HEK293 (cell line): ENCODE results near the gene PCDH9.
"Not testable (repeated sequence)": the region's sequence is repeated elsewhere in the genome, so short reads cannot be mapped to it uniquely, and the experiment has no call there.

Source experiments
- CTCF ChIA-PET: fragments of 350-600 bp; formaldehyde crosslinking; extraction: SDS; loops from one replicate; lab custom pipeline; 2021; ENCODE audit warnings: antibody characterized with exemption; lab: Yijun Ruan, JAX
- POLR2A ChIA-PET: fragments of 300-600 bp; formaldehyde crosslinking; extraction: SDS; loops from one replicate; lab custom pipeline; 2020; ENCODE audit warnings: antibody characterized with exemption, inconsistent platforms; lab: Yijun Ruan, JAX
- H3K27ac ChIP-seq: fragments of 200-500 bp; sonication (Bioruptor generic); 2 replicates; pipeline ENCODE4 v1.5.1; 2014; ENCODE audit warnings: low read depth, low read length, control low read depth, inconsistent platforms; ENCODE audit errors: extremely low read depth
- H3K36me3 ChIP-seq, 2 experiments: fragments of 200-500 bp in 1 of 2; sonication (Bioruptor generic) in 1 of 2; 1 replicate in 1 of 2; 2 replicates in 1 of 2; pipeline ENCODE4 v1.5.1; 2014 to 2017; ENCODE audit warnings: inconsistent platforms in 2 of 2, low read length in 2 of 2; ENCODE audit not compliant: control insufficient read depth in 2 of 2, insufficient read depth in 1 of 2
- H3K4me1 ChIP-seq: fragments of 200-500 bp; sonication (Bioruptor generic); 2 replicates; pipeline ENCODE4 v1.5.1; 2014; ENCODE audit warnings: mild to moderate bottlenecking, low read length, inconsistent platforms; ENCODE audit not compliant: control insufficient read depth, insufficient read depth
- H3K4me3 ChIP-seq: 2 replicates; pipeline ENCODE4 v1.5.1; 2011; ENCODE audit warnings: low read depth, mild to moderate bottlenecking, control low read depth, low read length, moderate library complexity
- H3K9me3 ChIP-seq: fragments of 200-500 bp; sonication (Bioruptor generic); 2 replicates; pipeline ENCODE4 v1.5.1; 2014; ENCODE audit warnings: low read depth, low read length, inconsistent platforms; ENCODE audit not compliant: control insufficient read depth, insufficient read depth
- EGR2 ChIP-seq: fragments of 450-650 bp; formaldehyde crosslinking; IDR thresholded peaks from 2 replicates; pipeline ENCODE4 v1.5.1; 2016; ENCODE audit warnings: low read depth, missing biosample characterization, missing genetic modification characterization
- HIC1 ChIP-seq: fragments of 450-650 bp; formaldehyde crosslinking; IDR thresholded peaks from 2 replicates; pipeline ENCODE4 v1.5.1; 2016; ENCODE audit warnings: missing biosample characterization, missing genetic modification characterization
- HOXD13 ChIP-seq: sonication (generic); formaldehyde crosslinking; IDR thresholded peaks from 2 replicates; pipeline ENCODE4 v1.8.0; 2022; ENCODE audit warnings: missing genetic modification reagents, borderline replicate concordance
- PBX3 ChIP-seq: sonication (generic); formaldehyde crosslinking; IDR thresholded peaks from 2 replicates; pipeline ENCODE4 v1.8.1; 2022; ENCODE audit warnings: mild to moderate bottlenecking, moderate library complexity, missing genetic modification reagents
- TRIM28 ChIP-seq: IDR thresholded peaks from 2 replicates; pipeline ENCODE4 v1.6.1; 2011; ENCODE audit warnings: low read length, control low read depth, borderline replicate concordance
- YY1 ChIP-seq: fragments of 450-650 bp; formaldehyde crosslinking; IDR thresholded peaks from 2 replicates; pipeline ENCODE4 v1.5.1; 2018; ENCODE audit warnings: missing biosample characterization, missing genetic modification characterization
- ZBTB1 ChIP-seq: fragments of 450-650 bp; formaldehyde crosslinking; IDR thresholded peaks from 2 replicates; pipeline ENCODE4 v1.5.1; 2016; ENCODE audit warnings: missing biosample characterization, missing genetic modification characterization
- ZEB2 ChIP-seq: fragments of 450-650 bp; formaldehyde crosslinking; IDR thresholded peaks from 2 replicates; pipeline ENCODE4 v1.5.1; 2016; ENCODE audit warnings: missing biosample characterization, missing genetic modification characterization
- ZNF112 ChIP-seq: fragments of 450-650 bp; formaldehyde crosslinking; IDR thresholded peaks from 2 replicates; pipeline ENCODE4 v1.5.0; 2017; ENCODE audit warnings: missing biosample characterization, missing genetic modification characterization
- ZNF184 ChIP-seq: fragments of 450-650 bp; IDR thresholded peaks from 2 replicates; pipeline ENCODE4 v1.5.1; 2018; ENCODE audit warnings: missing biosample characterization, mild to moderate bottlenecking, missing genetic modification characterization
- ZNF354C ChIP-seq: fragments of 450-650 bp; formaldehyde crosslinking; IDR thresholded peaks from 2 replicates; pipeline ENCODE4 v1.5.1; 2016; ENCODE audit warnings: missing biosample characterization, missing genetic modification characterization, low read depth, borderline replicate concordance
- ZNF433 ChIP-seq: fragments of 450-650 bp; formaldehyde crosslinking; IDR thresholded peaks from 2 replicates; pipeline ENCODE4 v1.5.1; 2016; ENCODE audit warnings: missing biosample characterization, missing genetic modification characterization, low read depth
- ZNF473 ChIP-seq: fragments of 450-650 bp; formaldehyde crosslinking; IDR thresholded peaks from 2 replicates; pipeline ENCODE4 v1.5.1; 2017; ENCODE audit warnings: missing biosample characterization, missing genetic modification characterization
- ZNF513 ChIP-seq: fragments of 450-650 bp; IDR thresholded peaks from 2 replicates; pipeline ENCODE4 v1.5.1; 2018; ENCODE audit warnings: missing biosample characterization, missing genetic modification characterization
- ZNF530 ChIP-seq: fragments of 450-650 bp; formaldehyde crosslinking; IDR thresholded peaks from 2 replicates; pipeline ENCODE4 v1.5.1; 2016; ENCODE audit warnings: low read depth, missing biosample characterization, missing genetic modification characterization
- ZNF580 ChIP-seq: fragments of 450-650 bp; formaldehyde crosslinking; IDR thresholded peaks from 2 replicates; pipeline ENCODE4 v1.5.1; 2016; ENCODE audit warnings: missing biosample characterization, missing genetic modification characterization
- ZNF585B ChIP-seq: fragments of 450-650 bp; formaldehyde crosslinking; IDR thresholded peaks from 2 replicates; pipeline ENCODE4 v1.5.1; 2016; ENCODE audit warnings: missing biosample characterization, missing genetic modification characterization
- ZNF660 ChIP-seq: fragments of 450-650 bp; IDR thresholded peaks from 2 replicates; pipeline ENCODE4 v1.5.1; 2018; ENCODE audit warnings: missing biosample characterization, mild to moderate bottlenecking, missing genetic modification characterization
- ZSCAN5A ChIP-seq: fragments of 450-650 bp; formaldehyde crosslinking; IDR thresholded peaks from 2 replicates; pipeline ENCODE4 v1.5.1; 2016; ENCODE audit warnings: missing biosample characterization, missing genetic modification characterization

PCDH9 gene

GRCh38 chr13:66624302-66624701 lies 605.8 kb downstream of the PCDH9 start:
- CTCF ChIA-PET, result no interaction called here
- POLR2A ChIA-PET, result no interaction called here
- H3K9me3 ChIP-seq, result no peaks in the 10 kb centered on the region
- no peaks in the 10 kb centered on the region for H3K4me1 ChIP-seq
- no peaks in the 10 kb centered on the region for H3K36me3 ChIP-seq
- H3K4me3 ChIP-seq, result no peak overlapping the region
- TF ChIP-seq TRIM28, result peak; percentile 66; the same call in 1 of the 2 replicates
- no peak for TF ChIP-seq ZNF585B (tag by site-specific recombination)
- no peak for TF ChIP-seq ZEB2 (tag by site-specific recombination)
- no peak overlapping the region for H3K27ac ChIP-seq

- TF ChIP-seq ZNF184 (no peak), ZNF580 (tag by site-specific recombination) (no peak), ZSCAN5A (tag by site-specific recombination) (no peak), ZBTB1 (tag by site-specific recombination) (no peak), ZNF585B (tag by site-specific recombination) (no peak), ZNF530 (tag by site-specific recombination) (no peak), YY1 (tag by site-specific recombination) (no peak), ZNF513 (tag by site-specific recombination) (no peak), HIC1 (tag by site-specific recombination) (no peak), ZNF354C (tag by site-specific recombination) (no peak), ZNF473 (no peak), PBX3 (no peak), ZNF112 (tag by site-specific recombination) (no peak), ZNF660 (tag by site-specific recombination) (no peak), HOXD13 (no peak), EGR2 (tag by site-specific recombination) (no peak), ZEB2 (tag by site-specific recombination) (no peak), ZNF433 (tag by site-specific recombination) (no peak)
- H3K4me1 ChIP-seq, result no peaks in the 10 kb centered on the region
- H3K9me3 ChIP-seq, result no peaks in the 10 kb centered on the region
- ChIA-PET CTCF (no interaction called here), POLR2A (no interaction called here)
- H3K27ac ChIP-seq, result no peak overlapping the region
- no peaks in the 10 kb centered on the region for H3K36me3 ChIP-seq
- no peak overlapping the region for H3K4me3 ChIP-seq
These were observed 606.9 kb downstream of the PCDH9 start for GRCh38 chr13:66623129-66623820.

GRCh38 chr13:66621906-66622447 lies 608.2 kb downstream of the PCDH9 start:
- H3K36me3 ChIP-seq, H3K4me3 ChIP-seq, POLR2A ChIA-PET, H3K4me1 ChIP-seq, H3K27ac ChIP-seq, H3K9me3 ChIP-seq, CTCF ChIA-PET: not testable (repeated sequence)
